HG03521 (cell line): Measurements from ENCODE around the gene NUP98.
"Not testable (repeated sequence)": the region's sequence is repeated elsewhere in the genome, so short reads cannot be mapped to it uniquely, and the experiment has no call there.

Experiments
- ATAC-seq: cut with Tn5 transposase; IDR thresholded peaks from one replicate; pipeline ENCODE4 v1.9.1; 2021; ENCODE audit warnings: mild to moderate bottlenecking, moderate library complexity; ENCODE audit not compliant: unreplicated experiment

The NUP98 gene

GRCh38 chr11:3679077-3679476 lies 118.3 kb downstream of the NUP98 start:
- ATAC-seq = no peak

GRCh38 chr11:3675971-3676370 lies 121.4 kb downstream of the NUP98 start:
- ATAC-seq = no peak

GRCh38 chr11:3674189-3674588 lies 123.2 kb downstream of the NUP98 start:
- ATAC-seq = no peak

- no peak for ATAC-seq
Observed at GRCh38 chr11:3671334-3672254, 125.8 kb downstream of the NUP98 start, which contains the start of gene CHRNA10. TSS of gene CHRNA10 (minus strand) at chr11:3671384. CDS start at chr11:3671312, 72 bp downstream.

GRCh38 chr11:3669742-3670183 lies 127.6 kb downstream of the NUP98 start:
- ATAC-seq = no peak

- ATAC-seq = no peak
Observed at GRCh38 chr11:3669128-3669527, 128.2 kb downstream of the NUP98 start.

GRCh38 chr11:3667149-3668035 lies 130.0 kb downstream of the NUP98 start:
- no peak for ATAC-seq

GRCh38 chr11:3666023-3666530 lies 131.3 kb downstream of the NUP98 start:
- no peak for ATAC-seq

- no peak for ATAC-seq
Observed at GRCh38 chr11:3665336-3666022, 131.9 kb downstream of the NUP98 start.

- no peak for ATAC-seq
Observed at GRCh38 chr11:3664032-3664630, 133.2 kb downstream of the NUP98 start.

- no peak for ATAC-seq
Observed at GRCh38 chr11:3662856-3663255, 134.5 kb downstream of the NUP98 start.

GRCh38 chr11:3660960-3661359 lies 136.4 kb downstream of the NUP98 start:
- no peak for ATAC-seq

- no peak for ATAC-seq
Observed at GRCh38 chr11:3659595-3660515, 137.5 kb downstream of the NUP98 start.

- ATAC-seq = no peak
Observed at GRCh38 chr11:3658252-3658651, 139.1 kb downstream of the NUP98 start.

- not testable (repeated sequence) for ATAC-seq
Observed at GRCh38 chr11:3657331-3657730, 140.0 kb downstream of the NUP98 start.

GRCh38 chr11:3655547-3655946 lies 141.8 kb downstream of the NUP98 start:
- ATAC-seq = no peak

GRCh38 chr11:3652514-3652913 lies 144.8 kb downstream of the NUP98 start:
- ATAC-seq = not testable (repeated sequence)

GRCh38 chr11:3649374-3649773 lies 148.0 kb downstream of the NUP98 start:
- not testable (repeated sequence) for ATAC-seq

- ATAC-seq = not testable (repeated sequence)
Observed at GRCh38 chr11:3648843-3649242, 148.5 kb downstream of the NUP98 start.
